GM12865 (cell line): ENCODE results near the gene TMPRSS11E.
"Not testable (repeated sequence)": the region's sequence is repeated elsewhere in the genome, so short reads cannot be mapped to it uniquely, and the experiment has no call there.

ENCODE experiments used
- DNase-seq: peaks from one replicate; pipeline ENCODE4 v3.0.0; 2010; ENCODE audit warnings: low read depth
- H3K4me3 ChIP-seq: 2 replicates; pipeline ENCODE4 v1.5.1; 2011; ENCODE audit warnings: mild to moderate bottlenecking, low read depth, low read length, control low read depth
- TF ChIP-seq, protein P1 (sequence below): IDR thresholded peaks from 2 replicates; pipeline ENCODE4 v1.5.1; 2011; ENCODE audit warnings: low read length, control low read depth, low read depth, inconsistent platforms; ENCODE audit not compliant: insufficient read depth; ENCODE audit errors: missing control alignments

Gene TMPRSS11E

DNA sequence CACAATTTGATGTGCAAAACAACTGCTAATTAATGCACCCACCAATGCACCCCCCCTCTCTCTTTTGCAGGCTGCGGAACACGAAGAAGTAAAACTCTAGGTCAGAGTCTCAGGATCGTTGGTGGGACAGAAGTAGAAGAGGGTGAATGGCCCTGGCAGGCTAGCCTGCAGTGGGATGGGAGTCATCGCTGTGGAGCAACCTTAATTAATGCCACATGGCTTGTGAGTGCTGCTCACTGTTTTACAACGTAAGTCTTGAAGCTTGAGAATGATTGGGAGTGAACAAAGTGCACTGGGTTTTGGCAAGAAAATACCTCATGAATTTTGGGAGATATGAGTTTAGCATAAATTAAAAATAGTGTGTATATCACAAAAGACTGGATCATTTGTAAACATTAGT, 28.9 kb downstream of the TMPRSS11E start:
- TF ChIP-seq, protein P1, sequence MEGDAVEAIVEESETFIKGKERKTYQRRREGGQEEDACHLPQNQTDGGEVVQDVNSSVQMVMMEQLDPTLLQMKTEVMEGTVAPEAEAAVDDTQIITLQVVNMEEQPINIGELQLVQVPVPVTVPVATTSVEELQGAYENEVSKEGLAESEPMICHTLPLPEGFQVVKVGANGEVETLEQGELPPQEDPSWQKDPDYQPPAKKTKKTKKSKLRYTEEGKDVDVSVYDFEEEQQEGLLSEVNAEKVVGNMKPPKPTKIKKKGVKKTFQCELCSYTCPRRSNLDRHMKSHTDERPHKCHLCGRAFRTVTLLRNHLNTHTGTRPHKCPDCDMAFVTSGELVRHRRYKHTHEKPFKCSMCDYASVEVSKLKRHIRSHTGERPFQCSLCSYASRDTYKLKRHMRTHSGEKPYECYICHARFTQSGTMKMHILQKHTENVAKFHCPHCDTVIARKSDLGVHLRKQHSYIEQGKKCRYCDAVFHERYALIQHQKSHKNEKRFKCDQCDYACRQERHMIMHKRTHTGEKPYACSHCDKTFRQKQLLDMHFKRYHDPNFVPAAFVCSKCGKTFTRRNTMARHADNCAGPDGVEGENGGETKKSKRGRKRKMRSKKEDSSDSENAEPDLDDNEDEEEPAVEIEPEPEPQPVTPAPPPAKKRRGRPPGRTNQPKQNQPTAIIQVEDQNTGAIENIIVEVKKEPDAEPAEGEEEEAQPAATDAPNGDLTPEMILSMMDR, result no peak
- H3K4me3 ChIP-seq, result no peak overlapping the region
- DNase-seq, result no peak

DNA sequence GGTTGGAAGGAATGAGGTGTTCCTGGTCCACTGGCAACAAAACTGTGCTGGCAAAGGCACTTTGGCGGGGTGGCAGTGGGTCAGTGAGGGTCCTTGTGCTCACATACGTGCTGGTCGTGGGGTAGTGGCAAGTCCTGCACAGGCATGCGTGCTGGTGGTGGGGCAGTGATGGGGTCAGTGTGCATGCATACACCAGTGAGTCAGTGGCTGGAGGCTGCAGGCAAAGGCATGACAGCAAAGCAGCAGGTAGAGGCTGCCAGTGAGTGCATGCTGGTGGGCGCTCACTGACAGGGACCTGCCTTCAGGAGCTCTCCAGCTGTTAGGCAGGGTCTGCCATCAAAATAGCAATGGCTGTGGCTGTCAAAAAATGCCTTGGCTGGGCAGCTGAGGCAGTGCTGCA, 42.1 kb downstream of the TMPRSS11E start:
- TF ChIP-seq, protein P1, result no peak
- DNase-seq, result no peak
- no peak overlapping the region for H3K4me3 ChIP-seq

DNA sequence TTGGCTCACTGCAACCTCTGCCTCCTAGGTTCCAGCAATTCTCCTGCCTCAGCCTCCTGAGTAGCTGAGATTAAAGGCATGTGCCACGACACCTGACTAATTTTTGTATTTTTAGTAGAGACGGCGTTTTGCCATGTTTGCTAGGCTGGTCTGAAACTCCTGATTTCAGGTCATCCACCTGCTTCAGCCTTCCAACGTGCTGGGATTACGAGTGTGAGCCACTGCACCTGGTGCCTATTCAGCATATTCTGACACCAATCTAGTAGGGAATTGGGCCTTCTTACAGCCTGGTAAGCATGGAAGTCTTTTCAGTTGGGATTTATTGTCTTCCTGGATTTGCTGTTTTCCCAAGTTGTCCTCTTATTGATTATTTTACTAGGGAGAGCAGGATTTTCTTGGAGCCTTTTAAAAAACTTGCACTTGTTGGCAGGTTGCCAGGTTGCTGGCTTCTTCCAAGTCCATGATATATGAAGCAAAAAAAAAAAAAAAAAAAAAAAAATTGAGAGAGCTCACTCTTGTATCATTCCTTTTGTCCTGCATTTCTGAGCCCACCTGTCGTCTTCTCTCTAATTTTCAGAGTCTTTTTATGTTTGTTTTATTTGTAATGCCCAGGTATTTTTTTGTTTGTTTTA, 43.7 kb downstream of the TMPRSS11E start:
- no peak overlapping the region for H3K4me3 ChIP-seq
- DNase-seq, result no peak
- TF ChIP-seq, protein P1, result no peak

DNA sequence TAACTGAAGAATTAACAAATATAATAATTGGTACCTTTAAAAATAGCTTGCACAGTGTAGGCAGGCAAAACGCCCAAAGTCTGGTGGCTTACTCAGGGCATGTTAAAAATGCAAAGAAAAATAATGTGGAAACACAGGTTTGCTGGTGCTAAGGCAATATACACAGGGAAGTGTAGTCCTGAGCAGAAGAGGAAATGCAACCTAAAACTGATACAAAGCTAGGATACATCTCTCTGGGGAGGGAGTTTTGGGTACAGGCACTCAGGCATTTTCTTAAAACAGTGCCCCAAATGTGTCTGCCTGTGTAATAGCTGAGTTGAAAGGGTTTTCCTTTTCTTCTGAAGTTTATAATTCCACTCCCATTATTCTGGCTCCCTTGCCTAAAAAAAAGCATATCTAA, 47.4 kb downstream of the TMPRSS11E start:
- peak; percentile 18 for DNase-seq
- no peak overlapping the region for H3K4me3 ChIP-seq
- TF ChIP-seq, protein P1, result no peak

DNA sequence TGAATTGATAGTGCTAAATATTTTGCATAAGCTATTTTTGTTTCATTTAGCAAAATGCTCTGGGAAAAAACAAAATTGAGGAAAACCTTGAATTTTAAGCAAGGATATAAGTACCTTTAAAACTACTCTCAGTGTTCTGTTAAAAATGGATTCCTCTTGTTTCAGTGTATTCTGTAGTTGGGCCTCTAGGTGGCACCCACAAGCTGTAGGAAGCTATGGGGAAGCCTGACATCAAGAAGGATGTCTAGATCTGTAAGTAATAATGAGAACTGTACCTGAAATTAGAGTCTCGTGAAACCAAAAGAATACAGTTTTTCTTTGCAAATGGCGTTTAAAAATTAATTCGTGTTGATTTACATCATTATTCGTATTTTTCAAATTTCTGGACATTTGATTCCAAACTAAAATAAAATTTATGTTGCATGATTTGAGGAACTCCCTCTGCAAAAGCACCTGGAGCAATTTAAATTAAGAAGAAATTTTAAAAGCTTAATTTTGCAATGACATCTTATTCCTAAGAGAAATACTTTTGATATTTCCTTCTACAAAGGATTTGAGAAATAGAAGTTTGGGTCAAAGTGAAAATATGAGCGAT, 51.2 kb downstream of the TMPRSS11E start:
- peak; percentile 90 for DNase-seq
- no peak overlapping the region for H3K4me3 ChIP-seq
- TF ChIP-seq, protein P1, result peak; percentile 77

DNA sequence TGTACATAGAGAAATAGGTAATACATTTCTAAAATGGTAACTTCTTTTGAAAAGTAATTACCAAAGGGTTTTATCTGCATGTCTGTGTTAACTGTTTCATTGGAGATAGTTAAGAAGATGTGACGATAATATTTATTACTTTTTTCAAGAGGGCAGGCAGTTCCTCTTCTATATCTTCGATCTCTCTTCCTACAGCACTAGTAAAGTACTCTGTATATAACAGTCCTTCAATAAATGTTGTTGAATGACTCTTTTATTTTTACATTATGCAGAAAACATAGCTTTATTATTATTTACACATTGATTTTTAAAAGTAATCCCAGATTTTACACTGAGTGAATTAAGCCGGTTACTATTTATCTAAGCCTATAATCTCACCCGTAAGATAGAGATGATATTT, 51.8 kb downstream of the TMPRSS11E start:
- TF ChIP-seq, protein P1, result no peak
- no peak for DNase-seq
- H3K4me3 ChIP-seq, result no peak overlapping the region

DNA sequence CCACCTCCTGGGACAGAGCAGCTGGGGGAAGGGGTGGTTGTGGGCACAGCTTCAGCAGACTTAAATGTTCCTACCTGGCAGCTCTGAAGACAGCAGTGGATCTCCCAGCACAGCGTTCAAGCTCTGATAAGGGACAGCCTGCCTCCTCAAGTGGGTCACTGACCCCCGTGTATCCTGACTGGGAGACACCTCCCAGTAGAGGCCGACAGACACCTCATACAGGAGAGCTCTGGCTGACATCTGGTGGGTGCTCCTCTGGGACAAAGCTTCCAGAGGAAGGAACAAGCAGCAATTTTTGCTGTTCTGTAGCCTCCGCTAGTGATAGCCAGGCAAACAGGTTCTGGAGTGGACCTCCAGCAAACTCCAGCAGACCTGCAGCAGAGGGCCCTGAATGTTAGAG, 56.2 kb downstream of the TMPRSS11E start:
- not testable (repeated sequence) for H3K4me3 ChIP-seq, DNase-seq

DNA sequence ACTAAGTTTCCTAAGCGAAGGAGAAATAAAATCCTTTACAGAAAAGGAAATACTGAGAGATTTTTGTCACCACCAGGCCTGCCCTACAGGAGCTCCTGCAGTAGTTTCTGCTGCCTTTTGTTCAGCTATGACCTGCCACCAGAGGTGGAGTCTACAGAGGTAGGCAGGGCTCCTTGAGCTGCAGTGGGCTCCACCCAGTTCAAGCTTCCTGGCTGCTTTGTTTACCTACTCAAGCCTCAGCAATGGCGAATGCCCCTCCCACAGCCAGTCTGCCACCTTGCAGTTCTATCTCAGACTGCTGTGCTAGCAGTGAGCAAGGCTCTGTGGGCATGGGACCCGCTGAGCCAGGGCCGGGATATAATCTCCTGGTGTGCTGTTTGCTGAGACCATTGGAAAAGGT, 57.6 kb downstream of the TMPRSS11E start:
- not testable (repeated sequence) for H3K4me3 ChIP-seq, DNase-seq

DNA sequence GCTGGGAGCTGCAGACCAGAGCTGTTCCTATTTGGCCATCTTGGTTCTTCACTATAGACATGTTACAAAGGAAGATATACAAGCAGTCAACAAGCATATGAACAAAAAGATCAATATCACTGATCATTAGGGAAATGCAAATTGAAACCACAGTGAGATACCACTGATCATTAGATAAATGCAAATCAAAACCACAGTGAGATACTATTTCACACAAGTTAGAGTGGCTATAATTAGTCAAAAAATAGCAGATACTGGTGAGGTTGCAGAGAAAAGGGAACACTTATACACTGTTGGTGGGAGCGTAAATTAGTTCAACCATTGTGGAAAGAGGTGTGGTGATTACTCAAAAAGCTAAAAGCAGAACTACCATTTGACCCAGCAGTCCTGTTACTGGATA, 58.2 kb downstream of the TMPRSS11E start:
- not testable (repeated sequence) for H3K4me3 ChIP-seq, DNase-seq
